ENCODE measurements around the gene HTR2A. TPM values are rescaled to one million over a fixed set of nuclear protein-coding genes. Genes with fewer than 3 reads are reported as not detected.

Gene HTR2A
- total RNA-seq, 2 donors from 2014 or later, result 0.16 to 0.78 TPM

GRCh38 chr13:46850214-46850613 is 46.6 kb downstream of the HTR2A start:
- H3K27me3 ChIP-seq, result no peaks in the 10 kb centered on the region
- no peak for TF ChIP-seq CTCF (IDR thresholded peaks at IDR 0.05)
- no peak overlapping the region for H3K27ac ChIP-seq
- H3K4me1 ChIP-seq, result no peaks in the 10 kb centered on the region
- no peak overlapping the region for H3K4me3 ChIP-seq
- H3K9me3 ChIP-seq, result no peaks in the 10 kb centered on the region
- no peaks in the 10 kb centered on the region for H3K36me3 ChIP-seq
- no peak for DNase-seq (ENCODE audit: low spot score)

DNA sequence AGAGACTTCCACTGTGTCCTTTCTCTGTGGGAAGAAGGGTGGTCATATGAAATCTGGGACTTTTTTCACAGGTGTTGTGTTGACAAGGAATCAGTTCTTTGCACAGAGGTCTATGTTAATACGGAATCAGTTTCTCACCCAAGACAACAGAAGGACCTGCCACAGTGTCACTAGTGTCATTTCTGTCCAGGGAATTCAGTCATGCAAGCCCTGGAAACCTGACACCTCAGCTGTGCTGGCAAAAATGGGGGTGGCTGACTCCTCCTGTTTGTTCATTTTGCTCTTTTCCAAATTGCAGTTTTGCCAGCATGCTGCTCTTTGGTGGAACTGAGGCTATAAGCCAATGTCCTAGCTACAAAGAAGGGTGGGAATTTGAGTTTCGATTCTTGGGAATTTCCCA is 50.1 kb downstream of the HTR2A start:
- H3K4me1 ChIP-seq, result no peaks in the 10 kb centered on the region
- no peak overlapping the region for H3K27ac ChIP-seq
- no peaks in the 10 kb centered on the region for H3K27me3 ChIP-seq
- H3K4me3 ChIP-seq, result no peak overlapping the region
- no peaks in the 10 kb centered on the region for H3K9me3 ChIP-seq
- H3K36me3 ChIP-seq, result no peaks in the 10 kb centered on the region
- no peak for TF ChIP-seq CTCF (IDR thresholded peaks at IDR 0.05)
- no peak for DNase-seq (ENCODE audit: low spot score)

DNA sequence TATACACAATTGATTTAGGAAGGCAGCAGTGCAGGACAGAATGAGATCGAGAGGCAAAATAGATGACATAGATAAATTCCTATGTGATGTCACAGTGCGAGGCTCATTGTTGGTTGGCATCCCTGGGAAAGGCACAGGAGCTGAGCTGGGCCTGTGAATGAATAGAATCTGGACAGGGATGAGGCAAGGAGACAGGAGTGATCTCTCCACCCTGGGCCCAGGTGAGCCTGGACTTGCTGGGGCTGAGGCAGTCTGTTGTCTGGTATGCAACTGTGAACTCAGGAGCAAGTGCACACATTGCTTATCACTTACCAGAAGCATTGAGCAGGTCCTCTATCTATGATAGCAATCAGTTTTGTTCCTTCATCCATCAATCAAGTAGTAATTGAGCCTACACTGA is 51.7 kb downstream of the HTR2A start:
- Histone ChIP-seq H3K9me3 (no peaks in the 10 kb centered on the region), H3K4me1 (no peaks in the 10 kb centered on the region), H3K36me3 (no peaks in the 10 kb centered on the region), H3K4me3 (no peak overlapping the region), H3K27me3 (no peaks in the 10 kb centered on the region), H3K27ac (no peak overlapping the region)
- no peak for TF ChIP-seq CTCF (IDR thresholded peaks at IDR 0.05)
- DNase-seq (ENCODE audit: low spot score), result no peak

- no peak overlapping the region for H3K27ac ChIP-seq
- H3K4me3 ChIP-seq, result no peak overlapping the region
- no peak for DNase-seq (ENCODE audit: low spot score)
- no peak for TF ChIP-seq CTCF (IDR thresholded peaks at IDR 0.05)
- no peaks in the 10 kb centered on the region for H3K36me3 ChIP-seq
- no peaks in the 10 kb centered on the region for H3K9me3 ChIP-seq
- no peaks in the 10 kb centered on the region for H3K27me3 ChIP-seq
- no peaks in the 10 kb centered on the region for H3K4me1 ChIP-seq
These were observed 52.4 kb downstream of the HTR2A start for GRCh38 chr13:46844431-46844830.

GRCh38 chr13:46839399-46839798 is 57.5 kb downstream of the HTR2A start:
- H3K4me3 ChIP-seq, result no peak overlapping the region
- H3K4me1 ChIP-seq, result no peaks in the 10 kb centered on the region
- H3K27ac ChIP-seq, result no peak overlapping the region
- H3K36me3 ChIP-seq, result no peaks in the 10 kb centered on the region
- TF ChIP-seq CTCF (IDR thresholded peaks at IDR 0.05), result no peak
- no peaks in the 10 kb centered on the region for H3K9me3 ChIP-seq
- DNase-seq (ENCODE audit: low spot score), result no peak
- H3K27me3 ChIP-seq, result no peaks in the 10 kb centered on the region

GRCh38 chr13:46834657-46835056 is 62.2 kb downstream of the HTR2A start:
- H3K4me1 ChIP-seq, result no peaks in the 10 kb centered on the region
- H3K27me3 ChIP-seq, result no peaks in the 10 kb centered on the region
- no peak overlapping the region for H3K4me3 ChIP-seq
- H3K27ac ChIP-seq, result no peak overlapping the region
- H3K9me3 ChIP-seq, result no peaks in the 10 kb centered on the region
- TF ChIP-seq CTCF (IDR thresholded peaks at IDR 0.05), result no peak
- no peak for DNase-seq (ENCODE audit: low spot score)
- no peaks in the 10 kb centered on the region for H3K36me3 ChIP-seq
